Effector CD8-positive, alpha-beta T cell (primary cell): ENCODE results near the gene SPTLC3.

ENCODE experiments used
- DNase-seq: peaks from one replicate; lab custom pipeline; 2025; lab: John Stamatoyannopoulos, UW

SPTLC3 gene

DNA sequence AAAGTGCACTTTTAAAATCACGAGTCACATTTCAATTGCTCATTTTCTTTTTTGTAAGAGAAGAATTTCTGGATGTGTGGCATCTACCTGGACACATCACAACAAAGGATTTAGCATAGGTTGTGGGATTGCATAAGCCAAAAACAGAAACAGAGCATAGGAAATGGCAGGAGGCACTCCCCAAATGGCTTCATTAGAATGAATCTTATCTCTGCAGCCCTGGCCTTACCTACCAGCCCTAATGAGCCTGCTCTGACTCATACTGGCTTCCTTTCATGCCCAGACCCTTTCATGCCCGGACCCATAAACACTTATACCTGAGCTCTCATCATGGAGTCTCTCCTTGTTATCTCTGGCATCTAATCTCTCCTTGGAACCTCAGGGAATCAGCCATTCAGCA lies 23.9 kb upstream of the SPTLC3 start:
- DNase-seq, result no peak

GRCh38 chr20:12987261-12987660 lies 21.5 kb upstream of the SPTLC3 start:
- DNase-seq, result no peak

- no peak for DNase-seq
These were observed 19.1 kb upstream of the SPTLC3 start for GRCh38 chr20:12989586-12990115.

DNA sequence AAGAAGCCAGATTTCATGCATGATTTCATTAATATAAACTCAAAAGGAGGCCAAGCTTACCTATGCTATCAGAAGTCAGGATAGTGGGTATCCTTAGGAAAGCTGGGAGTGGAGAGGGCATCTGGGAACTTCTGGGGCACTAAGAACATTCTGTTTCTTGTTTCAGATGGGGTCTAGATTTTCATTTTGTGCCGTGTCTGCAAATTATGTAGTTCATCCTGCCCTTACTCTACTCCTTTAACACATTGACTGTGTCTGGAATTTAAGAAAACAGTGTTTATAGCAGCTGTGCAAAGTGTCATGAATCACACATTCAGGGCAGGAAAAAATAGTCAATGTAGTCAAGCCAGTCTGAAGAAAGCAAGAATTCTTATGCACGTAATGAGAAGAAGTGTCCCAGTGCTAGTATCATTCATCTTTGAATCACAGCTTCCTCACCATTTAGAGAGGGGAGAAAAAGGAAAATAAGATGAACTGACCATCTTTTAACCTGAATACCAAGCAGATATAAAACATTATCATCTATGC lies 11.6 kb upstream of the SPTLC3 start:
- no peak for DNase-seq

- DNase-seq, result no peak
These were observed 10.7 kb upstream of the SPTLC3 start for GRCh38 chr20:12998046-12998445.

GRCh38 chr20:12999201-12999600 lies 9.6 kb upstream of the SPTLC3 start:
- no peak for DNase-seq

DNA sequence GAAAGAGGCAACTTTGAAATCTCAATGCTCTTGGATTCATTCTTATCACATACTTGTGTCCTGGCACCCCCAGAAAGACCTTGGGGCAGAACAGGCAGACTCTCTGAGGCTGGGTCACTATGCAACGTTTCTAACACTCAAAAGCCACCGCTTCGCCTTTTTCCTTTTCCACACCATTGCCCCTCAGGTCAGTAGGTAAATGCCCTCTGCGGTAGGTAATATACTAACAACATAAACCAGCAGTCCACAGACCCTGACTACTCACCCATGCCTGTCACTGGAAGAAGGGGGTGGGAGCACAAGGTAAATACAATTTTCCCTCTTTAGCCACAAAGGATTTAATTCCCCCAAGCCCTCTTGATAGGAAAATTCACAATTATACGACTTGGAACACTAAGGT lies 6.5 kb upstream of the SPTLC3 start:
- DNase-seq, result no peak

DNA sequence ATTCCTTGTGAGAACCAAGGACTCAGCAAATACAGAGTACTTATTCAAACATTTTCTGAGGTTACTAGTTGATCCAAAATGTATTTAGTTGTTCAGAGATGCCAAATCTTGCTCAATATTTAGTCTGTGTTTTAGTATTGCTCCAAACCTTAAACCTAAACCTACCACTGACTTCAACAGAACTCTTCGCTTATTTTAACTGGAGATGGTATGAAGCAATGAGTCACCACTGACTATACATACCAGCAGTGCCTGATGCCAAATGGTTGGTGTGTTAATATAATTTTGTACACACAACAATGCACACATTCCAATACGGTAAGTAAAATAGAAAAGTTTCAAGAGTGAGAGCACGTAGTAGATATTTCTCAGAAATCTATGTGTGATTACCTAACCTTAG lies 1.9 kb upstream of the SPTLC3 start:
- DNase-seq, result no peak

- no peak for DNase-seq
These were observed 1.2 kb upstream of the SPTLC3 start for GRCh38 chr20:13007596-13007995.

- DNase-seq, result no peak
These were observed 1.1 kb downstream of the SPTLC3 start for GRCh38 chr20:13009682-13010406.

GRCh38 chr20:13012886-13013285 lies 4.1 kb downstream of the SPTLC3 start:
- no peak for DNase-seq

GRCh38 chr20:13013411-13013810 lies 4.6 kb downstream of the SPTLC3 start:
- no peak for DNase-seq

DNA sequence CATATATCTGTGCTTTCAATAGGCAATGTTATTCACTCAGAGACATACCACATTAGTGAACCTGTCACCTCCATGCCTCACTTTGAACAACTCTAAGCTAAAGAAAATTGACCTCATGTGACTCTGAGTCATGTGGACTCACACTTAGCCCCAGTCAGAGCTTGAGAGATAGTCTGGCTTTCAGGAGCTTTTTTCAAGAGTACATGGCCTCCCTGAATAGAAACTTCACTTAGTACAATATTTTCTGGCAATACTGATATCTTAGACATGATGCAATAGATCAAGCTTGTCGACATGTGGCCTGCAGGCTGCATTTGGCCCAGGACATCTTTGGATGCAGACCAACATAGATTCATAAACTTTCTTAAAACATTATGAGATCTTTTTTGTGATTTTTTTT lies 8.5 kb downstream of the SPTLC3 start:
- no peak for DNase-seq

DNA sequence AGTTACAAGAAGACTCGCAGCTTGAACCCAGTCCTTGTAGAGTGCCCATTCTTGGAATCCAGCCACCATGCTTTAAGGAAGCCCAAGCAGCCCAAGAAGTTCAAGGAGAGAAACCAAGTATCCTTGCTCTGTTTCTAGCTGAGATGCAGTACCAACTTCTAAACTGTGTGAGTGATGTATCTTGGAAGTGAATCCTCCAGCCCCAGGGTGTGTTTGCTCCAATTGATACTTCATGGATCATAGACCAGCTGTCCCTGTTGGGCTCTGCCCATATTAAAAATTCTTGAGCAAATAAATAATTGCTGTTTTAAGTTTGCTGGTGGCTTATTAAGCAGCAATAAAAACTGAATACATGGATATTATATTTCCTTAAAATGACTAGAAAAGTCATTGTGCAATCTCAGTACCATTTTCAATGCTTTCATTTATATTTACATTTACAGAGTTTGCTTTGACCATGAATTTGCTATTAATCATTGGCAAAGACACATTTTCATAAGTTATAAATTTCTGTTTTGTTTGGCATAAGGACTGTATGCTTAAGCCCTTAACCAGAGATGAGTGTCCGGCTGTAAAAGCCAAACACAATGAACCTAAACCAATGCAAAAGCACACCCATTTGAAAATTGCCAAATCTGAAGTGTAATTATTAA lies 9.2 kb downstream of the SPTLC3 start:
- no peak for DNase-seq

- no peak for DNase-seq
These were observed 12.6 kb downstream of the SPTLC3 start for GRCh38 chr20:13021205-13021970.

DNA sequence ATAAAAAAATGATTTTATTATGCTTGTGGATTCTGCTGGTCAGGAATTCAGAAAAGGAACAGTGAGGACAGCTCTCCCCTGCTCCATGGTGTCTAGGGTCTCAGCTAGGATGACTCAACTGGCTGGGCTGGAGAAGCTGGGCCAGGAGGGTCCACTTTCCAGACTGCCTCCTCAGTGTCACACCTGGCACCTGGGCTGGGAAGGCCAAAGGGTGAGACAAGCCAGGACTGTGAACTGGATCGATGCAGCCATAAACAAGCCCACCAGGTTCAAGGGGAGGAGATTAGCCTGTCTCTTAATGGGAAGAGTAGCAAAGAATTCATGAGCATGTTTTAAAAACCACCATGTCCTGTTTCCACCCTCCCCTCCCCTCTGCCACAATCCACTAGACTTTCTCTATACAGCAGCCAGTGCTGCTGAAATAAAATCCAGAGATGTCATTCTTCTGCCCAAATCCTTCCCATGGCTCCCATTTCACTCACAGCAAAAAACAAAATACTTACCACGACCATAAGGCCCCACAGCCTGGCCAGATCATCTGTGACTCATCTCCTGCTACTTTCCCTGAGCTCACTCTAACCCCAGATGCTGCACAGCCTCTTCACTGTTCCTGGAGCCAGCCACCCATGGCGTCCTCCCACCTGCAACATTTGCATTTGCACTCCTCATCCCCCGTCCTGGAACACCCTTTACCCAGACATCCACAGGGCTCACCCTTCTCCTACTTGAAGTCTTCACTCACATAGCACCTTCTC lies 13.8 kb downstream of the SPTLC3 start:
- no peak for DNase-seq

- no peak for DNase-seq
These were observed 15.8 kb downstream of the SPTLC3 start for GRCh38 chr20:13024596-13024995.

- no peak for DNase-seq
These were observed 16.4 kb downstream of the SPTLC3 start for GRCh38 chr20:13025181-13025580.

DNA sequence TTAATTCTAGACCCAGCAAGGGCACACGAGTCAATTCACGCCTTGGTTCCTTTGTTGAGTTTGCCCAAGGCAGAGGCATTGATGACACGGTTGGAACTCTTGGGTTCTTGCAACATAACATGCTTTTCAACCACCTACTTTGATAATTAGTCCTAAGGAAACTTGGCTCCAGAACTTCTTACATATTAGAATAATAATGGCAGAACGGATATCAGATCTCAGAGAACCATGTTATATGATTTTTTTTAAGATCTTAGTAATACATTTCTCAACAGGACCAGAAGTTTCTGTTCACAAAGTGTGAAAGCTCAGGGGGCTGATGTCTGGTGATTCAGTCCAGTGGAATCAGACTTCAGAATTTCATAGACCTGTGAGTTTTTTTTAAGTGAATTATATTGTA lies 19.2 kb downstream of the SPTLC3 start:
- DNase-seq, result no peak

DNA sequence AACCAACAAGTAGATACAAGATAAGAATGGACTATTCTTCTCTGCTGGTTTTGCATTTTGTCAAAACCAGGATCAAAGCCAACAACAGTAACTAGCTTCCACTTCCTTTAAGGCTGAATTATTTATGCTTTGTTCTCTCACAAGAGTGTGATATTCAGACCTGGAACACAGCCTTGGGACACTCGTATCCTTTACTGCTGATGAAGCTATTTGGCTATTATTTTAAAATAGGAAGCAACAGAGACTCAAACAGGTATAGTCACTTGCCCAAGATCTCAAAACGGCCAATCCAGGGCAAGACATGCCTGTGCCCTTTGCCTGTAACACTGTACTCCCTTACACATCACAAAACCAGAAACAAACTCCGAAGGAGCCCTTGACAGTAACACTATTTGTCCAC lies 19.9 kb downstream of the SPTLC3 start:
- DNase-seq, result no peak

- no peak for DNase-seq
These were observed 21.1 kb downstream of the SPTLC3 start for GRCh38 chr20:13029687-13030375.
